HG03097 (cell line): ENCODE measurements around the gene OR4F6.

Experiments used
- ATAC-seq: cut with Tn5 transposase; IDR thresholded peaks from one replicate; pipeline ENCODE4 v1.9.1; 2021; ENCODE audit not compliant: unreplicated experiment, low FRiP score

Gene OR4F6

DNA sequence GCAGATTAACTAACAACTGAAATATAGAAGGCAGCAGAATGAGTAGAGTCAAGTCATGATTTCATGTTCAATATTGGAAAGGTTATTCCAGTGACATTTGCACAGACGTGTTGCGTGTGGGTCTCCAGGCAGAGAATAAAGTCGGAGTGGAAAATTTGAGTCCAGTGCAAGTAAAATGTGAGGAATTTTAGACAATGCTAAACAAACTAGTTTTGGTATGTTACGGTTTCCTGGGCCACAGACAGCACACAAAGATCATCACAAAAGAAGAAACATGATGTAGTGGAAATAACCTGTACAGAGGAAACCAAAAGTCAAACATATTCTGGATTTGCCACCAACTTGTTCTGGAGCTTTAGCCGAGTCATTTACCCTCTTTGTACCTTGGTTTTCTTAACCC lies 367 bp downstream of the OR4F6 start:
- ATAC-seq: no peak

DNA sequence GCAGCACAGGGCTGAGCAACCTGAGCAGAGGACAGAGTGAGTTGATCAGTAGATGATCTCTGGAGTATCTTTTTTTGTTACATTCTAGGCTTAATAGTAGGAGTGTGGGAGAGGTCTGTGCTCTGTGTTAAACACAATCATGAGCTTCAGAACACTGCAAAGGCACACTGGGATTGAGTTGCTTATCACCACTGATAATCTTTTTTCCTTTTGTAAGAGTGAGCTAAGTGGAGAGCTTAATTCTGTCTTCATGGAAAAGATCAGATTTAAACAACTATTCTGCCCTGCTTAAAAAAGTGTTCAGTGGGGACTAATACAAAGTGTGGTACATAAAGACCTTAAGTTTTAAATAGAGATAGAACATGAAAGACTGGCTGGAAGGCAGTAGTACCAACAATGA lies 1.1 kb downstream of the OR4F6 start:
- no peak for ATAC-seq

DNA sequence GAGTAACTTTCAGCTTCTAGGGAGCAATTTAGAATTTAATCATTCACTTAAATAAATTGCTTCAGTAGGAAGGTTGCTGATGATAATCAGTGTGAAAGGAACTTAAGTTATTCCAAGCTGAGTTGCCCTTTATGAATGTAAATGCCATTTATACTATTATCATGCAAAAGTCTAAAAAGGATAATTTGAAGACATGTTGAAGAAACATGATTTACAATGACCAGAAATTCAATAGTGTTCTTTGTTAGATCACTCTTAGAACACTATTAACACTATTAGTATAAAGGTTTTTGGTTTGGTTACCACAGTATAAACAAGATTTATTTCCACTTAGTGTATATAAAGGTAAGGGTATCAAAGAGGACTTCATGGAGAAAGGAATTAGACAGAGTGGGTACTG lies 1.6 kb downstream of the OR4F6 start:
- ATAC-seq: no peak

DNA sequence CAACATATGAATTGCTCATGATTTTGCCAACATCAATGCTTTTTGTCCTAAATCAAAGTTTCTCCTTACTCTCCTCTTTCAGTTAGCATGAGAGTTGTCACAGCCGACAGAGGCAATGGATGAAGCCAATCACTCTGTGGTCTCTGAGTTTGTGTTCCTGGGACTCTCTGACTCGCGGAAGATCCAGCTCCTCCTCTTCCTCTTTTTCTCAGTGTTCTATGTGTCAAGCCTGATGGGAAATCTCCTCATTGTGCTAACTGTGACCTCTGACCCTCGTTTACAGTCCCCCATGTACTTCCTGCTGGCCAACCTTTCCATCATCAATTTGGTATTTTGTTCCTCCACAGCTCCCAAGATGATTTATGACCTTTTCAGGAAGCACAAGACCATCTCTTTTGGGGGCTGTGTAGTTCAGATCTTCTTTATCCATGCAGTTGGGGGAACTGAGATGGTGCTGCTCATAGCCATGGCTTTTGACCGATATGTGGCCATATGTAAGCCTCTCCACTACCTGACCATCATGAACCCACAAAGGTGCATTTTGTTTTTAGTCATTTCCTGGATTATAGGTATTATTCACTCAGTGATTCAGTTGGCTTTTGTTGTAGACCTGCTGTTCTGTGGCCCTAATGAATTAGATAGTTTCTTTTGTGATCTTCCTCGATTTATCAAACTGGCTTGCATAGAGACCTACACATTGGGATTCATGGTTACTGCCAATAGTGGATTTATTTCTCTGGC lies 2.5 kb downstream of the OR4F6 start:
- ATAC-seq: no peak

DNA sequence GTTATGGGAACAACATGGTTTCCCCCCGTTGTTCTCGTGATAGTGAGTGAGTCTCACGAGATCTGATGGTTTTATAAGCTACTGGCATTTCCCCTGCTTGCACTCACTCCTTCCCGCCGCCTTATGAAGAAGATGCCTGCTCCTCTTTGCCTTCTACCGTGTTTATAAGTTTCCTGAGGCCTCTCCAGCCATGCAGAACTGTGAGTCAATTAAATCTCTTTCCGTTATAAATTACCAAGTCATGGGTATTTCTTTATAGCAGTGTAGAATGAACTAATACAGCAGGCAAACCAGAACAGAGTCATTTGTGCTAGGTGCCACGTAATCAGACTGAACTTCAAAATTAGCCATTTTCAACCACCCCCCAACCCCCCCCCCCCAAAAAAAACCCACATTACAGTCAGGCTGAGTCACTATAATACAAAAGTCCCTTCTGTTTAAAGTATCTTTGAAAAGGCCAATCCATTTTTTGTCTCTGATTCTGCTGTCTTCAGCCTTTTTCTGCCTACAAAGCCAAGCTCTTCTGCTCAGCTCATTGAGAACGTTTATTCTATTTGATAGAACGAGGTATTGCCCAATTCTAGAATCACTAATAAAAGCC lies 4.1 kb downstream of the OR4F6 start:
- no peak for ATAC-seq

DNA sequence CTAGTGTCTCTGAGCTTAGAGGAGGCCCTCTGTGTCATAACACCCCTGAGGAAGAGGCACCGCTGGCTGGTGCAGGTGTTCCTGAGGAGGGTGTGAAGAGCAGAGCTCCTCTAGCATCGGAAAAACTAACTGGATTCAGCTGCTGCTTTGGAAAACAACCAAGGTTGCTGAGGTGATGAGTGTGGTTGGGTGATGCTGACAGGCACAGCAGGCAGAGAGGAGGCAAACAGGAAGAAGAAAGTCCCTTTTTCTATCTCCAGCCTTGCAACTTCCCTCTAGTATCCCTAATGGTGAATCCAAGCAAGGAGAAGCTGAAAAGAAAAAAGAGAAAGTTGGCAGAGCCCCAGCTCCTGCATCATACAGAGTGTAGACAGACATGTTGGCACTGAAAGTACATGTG lies 4.9 kb downstream of the OR4F6 start:
- ATAC-seq: no peak

DNA sequence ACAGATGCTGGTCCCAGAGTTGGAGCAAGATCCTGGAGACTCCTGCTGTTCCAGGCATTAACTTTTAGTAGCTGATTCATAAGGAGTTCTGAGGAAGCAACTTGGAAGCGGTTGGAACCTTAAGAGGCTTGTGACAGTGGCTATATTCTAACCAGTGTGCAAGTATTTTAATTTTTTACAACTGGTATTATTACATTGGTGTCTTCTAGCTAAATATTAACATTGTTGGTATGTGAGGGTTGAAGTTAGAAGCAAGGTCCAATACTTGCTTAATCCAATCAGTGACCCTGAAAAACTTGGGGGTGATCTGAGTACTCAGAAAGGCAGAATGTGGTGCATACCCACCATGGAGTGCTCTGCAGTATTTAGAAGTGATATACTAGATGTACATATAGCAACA lies 7.1 kb downstream of the OR4F6 start:
- no peak for ATAC-seq

DNA sequence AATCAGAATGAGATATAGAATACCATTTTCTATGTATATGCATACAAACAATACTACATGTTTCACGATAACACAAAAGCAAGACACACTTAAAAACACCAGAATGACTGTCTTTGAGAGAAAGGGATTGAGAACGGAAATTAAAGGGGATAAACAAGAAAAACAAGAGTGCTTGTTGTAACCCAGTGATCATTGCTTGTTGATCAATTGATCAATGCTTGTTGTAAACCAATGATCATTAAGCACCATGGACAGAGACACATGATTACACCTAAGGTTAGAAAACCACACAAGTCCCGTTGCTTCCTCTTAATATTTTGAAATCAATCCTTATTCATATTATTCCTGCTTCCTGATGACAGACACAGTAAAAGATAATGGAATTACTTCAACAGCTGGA lies 7.6 kb downstream of the OR4F6 start:
- no peak for ATAC-seq

DNA sequence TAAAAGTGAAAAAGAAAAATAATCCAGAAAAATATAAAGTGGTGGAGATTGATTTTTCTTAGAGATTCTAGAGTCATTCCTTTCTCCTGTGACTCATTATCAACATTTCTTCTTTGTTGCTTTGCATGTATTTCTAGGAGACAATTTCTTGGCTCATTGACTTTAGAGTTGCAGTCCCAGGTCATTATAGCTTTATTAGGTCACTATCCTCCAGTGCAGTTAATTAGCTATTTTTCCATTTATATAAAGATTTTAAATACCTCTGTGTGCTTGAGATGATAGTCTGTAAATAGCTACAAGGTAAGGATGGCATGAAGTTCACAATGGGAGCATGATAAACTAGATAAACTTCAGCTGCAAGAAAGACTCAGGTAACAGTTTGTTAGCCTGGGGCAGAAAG lies 8.6 kb downstream of the OR4F6 start, which contains the start of gene OR4F15:
TSS of gene OR4F15 (plus strand) at position 301 of the 400 bp plus-strand sequence. CDS start 5,985 bp downstream, outside the sequence.
- ATAC-seq: no peak

DNA sequence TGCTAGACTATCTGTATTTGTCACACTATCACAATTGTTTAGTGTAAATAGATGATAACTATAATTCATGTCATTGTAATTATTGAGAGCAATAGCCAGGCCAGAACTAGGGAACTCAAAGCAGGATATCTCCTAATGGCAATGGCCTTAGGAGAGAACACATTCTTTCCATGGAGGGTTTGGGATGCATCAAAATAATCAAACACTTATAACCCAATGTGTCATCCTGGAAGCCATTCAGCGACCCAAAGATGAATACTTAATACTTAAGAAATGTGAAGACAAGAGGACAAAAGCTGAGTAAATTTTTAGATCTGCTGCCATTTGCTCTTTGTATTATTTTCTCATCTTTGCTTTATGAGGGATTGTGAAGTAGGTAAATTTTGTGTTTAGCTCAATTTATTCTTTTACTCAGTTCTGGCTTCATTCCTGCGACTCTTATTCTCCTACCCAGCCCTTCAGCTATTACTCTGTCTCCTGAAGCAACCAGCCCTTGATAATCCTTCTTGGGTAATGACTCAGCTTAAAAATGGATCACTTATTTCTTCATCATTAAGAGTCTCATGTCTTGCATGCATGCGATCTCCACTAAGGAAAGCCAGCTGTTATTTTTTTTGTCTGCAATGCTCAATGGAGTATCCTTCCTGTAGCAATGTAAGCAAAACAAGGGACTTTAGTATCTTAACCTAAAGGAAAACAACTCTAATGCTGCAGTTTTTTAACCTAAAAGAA lies 10.7 kb downstream of the OR4F6 start:
- no peak for ATAC-seq

DNA sequence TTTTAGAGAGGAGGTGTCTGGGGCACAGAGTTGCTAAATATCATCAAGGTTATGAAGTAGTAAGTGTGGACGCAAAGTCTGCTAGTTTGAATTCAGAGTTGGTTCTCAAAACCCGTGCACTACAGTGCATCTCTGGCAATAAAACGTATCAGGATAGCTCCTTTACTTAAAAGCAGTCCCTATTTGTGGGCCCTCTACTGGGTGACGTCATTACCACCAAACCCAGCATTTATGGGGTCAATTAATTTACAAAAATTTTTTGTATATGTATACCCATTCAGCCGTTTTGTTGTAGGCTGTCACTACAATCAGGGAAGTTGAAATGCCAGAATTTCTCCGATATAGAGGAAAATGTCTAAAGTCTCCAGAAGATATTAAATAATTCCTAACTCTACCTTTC lies 17.5 kb downstream of the OR4F6 start:
- ATAC-seq: no peak

DNA sequence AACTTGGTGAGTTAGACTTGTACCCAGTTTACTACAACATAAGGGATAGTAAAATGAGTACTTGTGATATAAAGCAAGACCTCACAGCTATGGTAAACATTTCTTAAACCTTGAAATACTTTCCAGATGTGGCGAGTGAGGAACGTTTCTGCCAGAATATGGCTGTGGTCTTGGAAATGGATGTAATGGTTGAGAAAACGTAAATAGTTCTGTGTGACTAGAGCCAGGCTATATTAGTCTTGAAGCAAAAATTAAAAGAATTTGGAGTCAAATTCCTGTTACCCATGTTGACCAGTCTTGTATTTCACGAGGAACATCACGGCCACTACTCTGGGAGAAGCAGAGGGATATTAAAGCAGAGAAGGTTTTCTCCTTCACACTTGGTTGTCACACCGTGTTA lies 23.9 kb downstream of the OR4F6 start:
- no peak for ATAC-seq

DNA sequence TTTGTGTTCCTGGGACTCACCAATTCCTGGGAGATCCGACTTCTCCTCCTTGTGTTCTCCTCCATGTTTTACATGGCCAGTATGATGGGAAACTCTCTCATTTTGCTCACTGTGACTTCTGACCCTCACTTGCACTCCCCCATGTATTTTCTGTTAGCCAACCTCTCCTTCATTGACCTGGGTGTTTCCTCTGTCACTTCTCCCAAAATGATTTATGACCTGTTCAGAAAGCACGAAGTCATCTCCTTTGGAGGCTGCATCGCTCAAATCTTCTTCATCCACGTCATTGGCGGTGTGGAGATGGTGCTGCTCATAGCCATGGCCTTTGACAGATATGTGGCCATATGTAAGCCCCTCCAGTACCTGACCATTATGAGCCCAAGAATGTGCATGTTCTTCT lies 25.5 kb downstream of the OR4F6 start:
- ATAC-seq: no peak

DNA sequence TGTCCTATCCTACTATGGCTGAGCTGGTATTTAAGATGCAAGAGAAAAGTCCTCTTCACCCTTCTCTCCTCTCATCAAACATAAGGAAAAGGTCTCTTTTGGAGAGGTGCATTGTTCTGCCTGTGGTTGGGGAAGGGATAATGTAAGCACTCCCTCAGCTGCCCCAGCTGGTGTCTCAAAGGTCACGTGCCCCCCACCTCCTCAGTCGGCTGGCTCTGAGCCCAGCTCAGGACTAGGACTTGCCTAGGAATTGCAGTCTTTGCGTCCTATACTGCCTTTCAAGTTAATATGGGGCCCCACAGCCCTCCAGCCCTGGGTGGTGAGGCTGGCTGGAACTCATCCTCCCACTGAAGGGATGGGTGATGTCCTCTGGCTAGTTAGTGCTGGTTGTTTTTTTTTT lies 38.3 kb downstream of the OR4F6 start:
- no peak for ATAC-seq

DNA sequence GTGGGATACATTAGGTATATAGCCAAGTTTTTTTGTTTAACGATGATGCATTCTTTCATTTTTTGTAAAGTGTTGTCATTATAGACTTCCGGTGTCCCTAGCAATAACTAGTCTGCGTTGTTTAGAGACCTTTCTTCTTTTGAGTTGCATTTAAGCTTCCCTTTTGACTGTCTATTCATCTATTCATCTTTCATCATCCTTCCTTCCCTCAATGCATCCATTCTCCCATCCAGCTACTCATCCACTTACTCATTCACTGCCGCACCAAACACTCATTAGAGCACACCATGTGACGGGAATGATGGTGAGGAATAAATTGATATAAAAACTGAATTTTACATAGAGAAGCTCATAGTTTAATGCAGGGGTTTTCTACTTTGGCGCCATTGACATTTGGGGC lies 41.6 kb downstream of the OR4F6 start:
- no peak for ATAC-seq

DNA sequence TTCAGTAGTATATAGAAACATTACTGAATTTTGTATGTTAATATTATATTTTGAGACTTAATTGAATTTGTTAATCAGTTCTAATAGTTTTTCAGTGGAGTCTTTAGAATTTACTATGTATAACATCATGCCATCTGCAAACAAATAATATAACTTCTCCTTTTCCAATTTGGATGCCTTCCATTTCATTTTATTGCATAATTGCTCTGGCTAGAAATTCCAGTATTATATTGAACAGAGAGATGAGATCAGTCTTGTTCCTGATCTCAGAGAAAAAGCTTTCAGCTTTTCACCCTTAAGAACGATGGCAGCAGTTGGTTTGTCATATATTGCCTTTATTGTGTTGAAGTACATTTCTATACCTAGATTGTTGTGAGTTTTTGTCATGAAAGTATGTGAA lies 49.0 kb downstream of the OR4F6 start:
- no peak for ATAC-seq
